Endodermal cell (in vitro differentiated cells): ENCODE results near the gene ABHD2. TPM values are rescaled to one million over a fixed set of nuclear protein-coding genes. Genes with fewer than 3 reads are reported as not detected.
"Not testable (repeated sequence)": the region's sequence is repeated elsewhere in the genome, so short reads cannot be mapped to it uniquely, and the experiment has no call there.

ENCODE experiments used
- DNase-seq: peaks from one replicate; pipeline ENCODE4 v3.0.0-alpha.2; 2017
- H3K27ac ChIP-seq: 2 replicates; pipeline ENCODE4 v1.5.1; 2013; ENCODE audit warnings: mild to moderate bottlenecking, low read depth, low read length, moderate library complexity
- H3K27me3 ChIP-seq: 2 replicates; pipeline ENCODE4 v1.6.1; 2013; ENCODE audit warnings: mild to moderate bottlenecking, low read length, moderate library complexity; ENCODE audit not compliant: insufficient read depth, control insufficient read depth, poor library complexity, severe bottlenecking
- H3K36me3 ChIP-seq: 2 replicates; pipeline ENCODE4 v1.7.0; 2013; ENCODE audit warnings: mild to moderate bottlenecking, low read length, moderate library complexity; ENCODE audit not compliant: control insufficient read depth, insufficient read depth
- H3K4me1 ChIP-seq: one replicate; pipeline ENCODE4 v1.7.0; 2013; ENCODE audit warnings: low read length; ENCODE audit not compliant: control insufficient read depth, insufficient read depth
- H3K4me3 ChIP-seq: 2 replicates; pipeline ENCODE4 v1.5.1; 2013; ENCODE audit warnings: mild to moderate bottlenecking, low read length, moderate library complexity
- H3K9ac ChIP-seq: 2 replicates; pipeline ENCODE4 v1.6.1; 2013; ENCODE audit warnings: mild to moderate bottlenecking, low read length, moderate library complexity; ENCODE audit not compliant: poor library complexity, severe bottlenecking; ENCODE audit errors: extremely low read depth
- H3K9me3 ChIP-seq: 2 replicates; pipeline ENCODE4 v1.6.1; 2013; ENCODE audit warnings: mild to moderate bottlenecking, low read length, moderate library complexity; ENCODE audit not compliant: control insufficient read depth
- H3K27ac Mint-ChIP-seq: 2 replicates; pipeline ENCODE4 v1.8.0; 2020; ENCODE audit warnings: mixed read lengths
- H3K27me3 Mint-ChIP-seq: 2 replicates; pipeline ENCODE4 v1.8.0; 2021; ENCODE audit warnings: mild to moderate bottlenecking, mixed read lengths; ENCODE audit not compliant: insufficient read depth
- H3K36me3 Mint-ChIP-seq: 2 replicates; pipeline ENCODE4 v1.8.0; 2020; ENCODE audit warnings: low read depth, mixed read lengths
- H3K4me1 Mint-ChIP-seq: 2 replicates; pipeline ENCODE4 v1.8.0; 2020; ENCODE audit warnings: mixed read lengths
- H3K4me3 Mint-ChIP-seq: 2 replicates; pipeline ENCODE4 v1.8.0; 2020; ENCODE audit warnings: mild to moderate bottlenecking, moderate library complexity, mixed read lengths
- H3K9me3 Mint-ChIP-seq: 2 replicates; pipeline ENCODE4 v1.8.0; 2020; ENCODE audit warnings: mild to moderate bottlenecking, mixed read lengths
- CTCF ChIP-seq: fragments of 200-600 bp; sonication (generic); conservative IDR thresholded peaks from 2 replicates; pipeline ENCODE4 v1.5.0; 2021; ENCODE audit warnings: antibody characterized with exemption, mild to moderate bottlenecking
- WGBS, 2 experiments: methylation state at CpG; one replicate each; pipeline versions ENCODE4 v1.1.5 to v1.1.7; 2013; ENCODE audit warnings: missing lambda C conversion rate in 2 of 2, mixed read lengths in 1 of 2; ENCODE audit not compliant: insufficient coverage in 1 of 2, insufficient read length in 1 of 2; 5-methylcytosine and 5-hydroxymethylcytosine counted together
- total RNA-seq, 2 donors: library from RNA; stranded (reverse); fragmentation: NEBNext Ultra II Directional in 1 of 2; extraction: Animal tissue kit (Norgen Biotek cat#: 25700) in 1 of 2; gene quantifications; 2 replicates in 1 of 2; 3 replicates in 1 of 2; pipeline ENCODE4 v1.2.1, GENCODE V29; 2021

The ABHD2 gene
- total RNA-seq, 2 donors from 2014 or later = 24.1 to 26.0 TPM

- H3K4me3 Mint-ChIP-seq = no peak overlapping the region
- no peaks in the 10 kb centered on the region for H3K27me3 ChIP-seq
- no peak overlapping the region for H3K27ac Mint-ChIP-seq
- no peak overlapping the region for H3K27ac ChIP-seq
- H3K4me3 ChIP-seq = no peak overlapping the region
- H3K36me3 ChIP-seq = peaks cover 9% of the 10 kb centered on the region
- no peak for TF ChIP-seq CTCF
- no peaks in the 10 kb centered on the region for H3K4me1 ChIP-seq
- H3K36me3 Mint-ChIP-seq = peaks cover 2% of the 10 kb centered on the region
- WGBS, 2 experiments = 85 to 92% methylated on average over 3 of the region's 3 CpGs
- DNase-seq = no peak
- no peaks in the 10 kb centered on the region for H3K4me1 Mint-ChIP-seq
- H3K27me3 Mint-ChIP-seq = no peaks in the 10 kb centered on the region
- H3K9me3 Mint-ChIP-seq = no peaks in the 10 kb centered on the region
- H3K9me3 ChIP-seq = no peaks in the 10 kb centered on the region
- no peak overlapping the region for H3K9ac ChIP-seq
These were observed 43.5 kb downstream of the ABHD2 start for GRCh38 chr15:89131731-89132130.

- peaks cover 2% of the 10 kb centered on the region for H3K36me3 Mint-ChIP-seq
- no peak for DNase-seq
- no peak overlapping the region for H3K27ac ChIP-seq
- H3K27me3 ChIP-seq = no peaks in the 10 kb centered on the region
- H3K4me3 Mint-ChIP-seq = no peak overlapping the region
- H3K4me3 ChIP-seq = no peak overlapping the region
- H3K9me3 Mint-ChIP-seq = no peaks in the 10 kb centered on the region
- no peaks in the 10 kb centered on the region for H3K27me3 Mint-ChIP-seq
- no peak overlapping the region for H3K27ac Mint-ChIP-seq
- H3K4me1 ChIP-seq = no peaks in the 10 kb centered on the region
- no peak for TF ChIP-seq CTCF
- peaks cover 3% of the 10 kb centered on the region for H3K36me3 ChIP-seq
- WGBS, 2 experiments = 88 to 96% methylated on average over 7 to 9 of the region's 9 CpGs
- H3K9me3 ChIP-seq = no peaks in the 10 kb centered on the region
- H3K9ac ChIP-seq = no peak overlapping the region
- no peaks in the 10 kb centered on the region for H3K4me1 Mint-ChIP-seq
These were observed 44.6 kb downstream of the ABHD2 start for GRCh38 chr15:89132611-89133507.

- 94 to 100% methylated on average over 4 to 10 of the region's 10 CpGs for WGBS, 2 experiments
These were observed 47.3 kb downstream of the ABHD2 start for GRCh38 chr15:89135387-89136077.

More at GRCh38 chr15:89135387-89136077, 47.3 kb downstream of the ABHD2 start:
- H3K27ac Mint-ChIP-seq, H3K9me3 ChIP-seq, H3K9ac ChIP-seq, H3K36me3 Mint-ChIP-seq, H3K4me1 Mint-ChIP-seq, DNase-seq, H3K27me3 ChIP-seq, H3K4me1 ChIP-seq, H3K27me3 Mint-ChIP-seq, H3K36me3 ChIP-seq, H3K4me3 ChIP-seq, H3K4me3 Mint-ChIP-seq, H3K27ac ChIP-seq, H3K9me3 Mint-ChIP-seq: not testable (repeated sequence)
